AG09309 (cell line): ENCODE data around the gene CLPTM1L.

Source experiments
- DNase-seq: peaks from one replicate; pipeline ENCODE4 v3.0.0-alpha.2; 2010; ENCODE audit warnings: low read depth
- H3K4me3 ChIP-seq: 2 replicates; pipeline ENCODE4 v1.5.1; 2011; ENCODE audit warnings: mild to moderate bottlenecking, low read depth, low read length, moderate library complexity; ENCODE audit not compliant: control insufficient read depth
- TF ChIP-seq, protein P1 (sequence below): IDR thresholded peaks from 2 replicates; pipeline ENCODE4 v1.5.1; 2011; ENCODE audit warnings: mild to moderate bottlenecking, low read depth, low read length, inconsistent platforms; ENCODE audit not compliant: insufficient read depth, control insufficient read depth; ENCODE audit errors: missing control alignments

Gene CLPTM1L

DNA sequence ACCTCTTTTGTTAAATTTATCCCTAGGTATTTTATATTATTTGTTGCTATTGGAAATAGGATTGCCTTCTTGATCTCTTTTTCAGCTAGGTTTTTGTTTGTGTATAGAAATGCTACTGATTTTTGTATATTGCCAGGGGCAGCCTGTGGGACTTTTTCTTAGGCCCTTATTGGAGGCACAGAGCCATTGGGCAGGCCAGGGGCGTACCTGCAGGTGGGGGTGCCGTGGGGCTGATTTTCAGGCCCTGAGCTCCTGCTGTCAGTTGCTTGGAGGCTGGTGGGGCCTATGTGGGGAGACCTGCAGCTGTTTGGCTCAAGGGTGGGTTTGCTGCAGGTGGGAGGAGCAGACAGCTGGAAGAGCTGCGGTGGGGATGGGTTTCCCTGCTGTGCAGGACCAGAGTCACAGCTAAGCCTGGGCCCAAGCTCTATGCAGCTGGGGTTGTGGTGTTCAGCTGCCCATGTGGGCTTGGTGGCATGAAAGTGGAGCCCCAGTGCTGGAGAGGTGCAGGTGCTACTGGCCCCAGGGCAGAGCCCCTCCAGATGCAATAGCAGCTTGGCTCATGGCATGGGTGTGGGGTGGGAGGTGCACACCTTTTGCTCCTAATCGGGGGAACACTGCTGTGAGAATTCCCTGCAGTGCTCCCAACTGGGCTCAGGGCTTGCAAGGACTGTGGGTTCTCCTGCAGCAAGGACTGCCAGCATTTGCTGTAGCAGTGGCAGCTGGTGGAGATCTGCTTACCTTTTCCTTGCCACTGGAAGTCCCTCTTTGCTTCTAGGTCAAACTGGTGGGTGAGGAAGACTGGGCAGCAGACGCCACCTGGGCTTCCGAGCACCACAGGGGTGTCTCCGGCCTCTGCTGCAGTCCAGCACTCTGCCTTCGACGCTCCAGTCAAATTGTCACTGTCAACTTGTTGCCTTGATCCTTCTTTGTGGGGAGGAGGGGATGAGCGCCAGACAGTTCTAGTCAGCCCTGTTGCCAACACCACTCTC, 7.6 kb upstream of the CLPTM1L start:
- TF ChIP-seq, protein P1, sequence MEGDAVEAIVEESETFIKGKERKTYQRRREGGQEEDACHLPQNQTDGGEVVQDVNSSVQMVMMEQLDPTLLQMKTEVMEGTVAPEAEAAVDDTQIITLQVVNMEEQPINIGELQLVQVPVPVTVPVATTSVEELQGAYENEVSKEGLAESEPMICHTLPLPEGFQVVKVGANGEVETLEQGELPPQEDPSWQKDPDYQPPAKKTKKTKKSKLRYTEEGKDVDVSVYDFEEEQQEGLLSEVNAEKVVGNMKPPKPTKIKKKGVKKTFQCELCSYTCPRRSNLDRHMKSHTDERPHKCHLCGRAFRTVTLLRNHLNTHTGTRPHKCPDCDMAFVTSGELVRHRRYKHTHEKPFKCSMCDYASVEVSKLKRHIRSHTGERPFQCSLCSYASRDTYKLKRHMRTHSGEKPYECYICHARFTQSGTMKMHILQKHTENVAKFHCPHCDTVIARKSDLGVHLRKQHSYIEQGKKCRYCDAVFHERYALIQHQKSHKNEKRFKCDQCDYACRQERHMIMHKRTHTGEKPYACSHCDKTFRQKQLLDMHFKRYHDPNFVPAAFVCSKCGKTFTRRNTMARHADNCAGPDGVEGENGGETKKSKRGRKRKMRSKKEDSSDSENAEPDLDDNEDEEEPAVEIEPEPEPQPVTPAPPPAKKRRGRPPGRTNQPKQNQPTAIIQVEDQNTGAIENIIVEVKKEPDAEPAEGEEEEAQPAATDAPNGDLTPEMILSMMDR = no peak
- H3K4me3 ChIP-seq = no peak overlapping the region
- no peak for DNase-seq

DNA sequence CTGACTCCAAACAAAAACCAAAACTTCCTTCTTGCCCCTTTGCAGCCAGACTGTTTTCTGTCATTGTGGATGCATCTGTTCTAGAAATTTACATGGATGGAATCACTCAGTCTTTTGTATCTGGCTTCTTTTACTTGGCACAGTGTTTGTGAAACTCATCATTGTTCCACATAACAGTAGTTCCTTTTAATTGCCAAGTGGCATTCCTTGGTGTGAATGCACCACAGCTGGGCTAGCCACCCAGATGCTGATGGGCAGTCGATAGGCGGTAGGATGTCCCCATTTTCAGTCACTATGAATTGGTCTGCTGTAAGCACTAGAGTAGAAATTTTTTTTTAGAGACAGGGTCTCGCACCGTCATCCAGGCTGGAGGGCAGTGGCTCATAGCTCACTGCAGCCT, 6.3 kb upstream of the CLPTM1L start:
- H3K4me3 ChIP-seq = no peak overlapping the region
- no peak for DNase-seq
- TF ChIP-seq, protein P1 = no peak

DNA sequence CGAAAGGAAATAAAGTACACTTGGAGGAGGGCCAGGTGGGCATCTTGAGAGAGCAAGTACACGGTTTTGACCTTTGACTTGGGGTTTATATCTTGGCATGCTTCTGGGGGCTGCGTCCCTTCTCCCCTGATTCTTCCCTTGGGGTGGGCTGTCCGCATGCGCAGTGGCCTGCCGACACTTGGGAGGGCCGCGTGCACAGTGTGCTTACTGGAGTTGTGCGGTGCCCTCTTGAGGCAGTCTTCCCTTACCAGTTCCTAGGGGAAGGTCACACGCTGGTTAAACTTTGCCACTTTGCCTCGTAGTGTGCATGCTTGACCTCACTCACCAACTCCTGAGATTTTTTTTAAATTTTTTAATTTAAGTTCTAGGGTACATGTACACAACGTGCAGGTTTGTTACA, 4.3 kb upstream of the CLPTM1L start:
- TF ChIP-seq, protein P1 = no peak
- DNase-seq = no peak
- H3K4me3 ChIP-seq = no peak overlapping the region

DNA sequence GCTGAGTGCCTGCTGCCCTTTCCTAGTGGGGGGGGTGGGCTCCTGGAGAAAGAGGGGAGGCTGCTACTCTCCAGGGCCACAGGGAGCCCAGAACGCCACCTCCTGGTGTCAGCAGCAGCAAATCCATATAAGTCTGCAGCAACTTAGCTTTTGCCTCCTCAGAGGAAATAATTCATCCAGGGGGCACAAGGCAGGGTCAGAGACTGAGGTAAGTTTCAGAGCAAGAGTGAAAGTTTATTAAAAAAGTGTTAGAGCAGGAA, 4.0 kb upstream of the CLPTM1L start:
- H3K4me3 ChIP-seq = no peak overlapping the region
- no peak for DNase-seq
- TF ChIP-seq, protein P1 = no peak

DNA sequence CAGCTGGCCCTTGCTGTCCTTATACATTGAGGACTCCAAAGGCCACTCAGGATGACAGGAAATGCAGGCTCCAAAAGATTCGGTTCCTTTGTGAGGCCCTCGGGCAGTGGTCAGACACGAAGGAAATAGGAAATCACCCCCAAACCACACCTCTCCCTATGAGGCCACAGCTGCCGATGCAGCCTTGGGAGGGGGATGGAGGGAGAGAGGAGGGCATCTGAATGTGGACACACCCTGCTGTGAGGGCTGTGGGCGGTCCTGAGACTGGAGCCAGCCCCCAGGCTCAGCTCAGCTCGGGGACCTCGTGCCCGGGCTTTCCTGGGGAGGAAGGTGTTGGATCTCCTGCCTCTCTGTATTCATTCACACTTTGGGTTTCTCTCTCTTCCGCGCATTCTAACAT, 2.7 kb upstream of the CLPTM1L start:
- H3K4me3 ChIP-seq = no peak overlapping the region
- TF ChIP-seq, protein P1 = no peak
- DNase-seq = no peak

DNA sequence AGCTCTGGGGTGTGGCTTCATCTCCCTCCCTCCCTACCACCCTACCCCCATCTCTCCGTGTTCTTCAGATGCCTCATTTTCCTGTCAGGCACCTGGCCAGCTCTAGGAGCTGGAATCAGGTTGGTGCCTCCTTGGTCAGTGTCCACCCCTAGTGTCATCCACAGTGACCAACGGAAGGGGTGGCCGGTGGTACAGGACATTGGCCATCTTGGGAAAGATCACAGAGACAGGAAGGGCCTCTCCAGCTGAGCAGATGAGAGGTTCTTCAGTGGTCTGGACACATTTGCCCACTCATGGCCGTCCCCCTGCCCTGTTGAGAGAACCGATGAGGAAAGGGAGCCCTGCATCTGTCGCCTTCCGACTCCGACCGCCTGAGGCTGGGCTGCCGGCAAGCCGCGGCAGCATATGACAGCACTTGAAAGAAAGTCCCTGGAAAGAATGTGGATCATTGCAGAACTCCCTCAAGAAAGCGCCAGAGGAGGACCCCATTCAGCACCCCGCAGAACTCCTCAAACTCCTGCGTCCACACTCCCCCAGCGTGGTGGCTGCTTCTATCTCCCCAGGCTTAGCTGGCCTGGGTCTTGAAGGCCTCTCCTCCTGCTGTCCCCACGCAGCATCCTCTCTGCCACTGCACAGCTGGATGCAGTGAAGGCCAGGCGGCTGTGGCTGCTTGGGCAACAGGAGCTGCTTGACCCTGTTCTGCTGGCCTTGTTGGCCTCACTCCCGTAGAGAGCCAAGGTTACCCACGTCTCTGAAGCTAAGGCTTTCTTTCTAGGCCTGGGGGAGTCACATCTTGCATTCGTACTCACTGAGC, 1.9 kb upstream of the CLPTM1L start:
- TF ChIP-seq, protein P1 = no peak
- no peak for DNase-seq
- no peak overlapping the region for H3K4me3 ChIP-seq
